ENCODE data around the gene IKZF4. TPM values are rescaled to one million over a fixed set of nuclear protein-coding genes. Genes with fewer than 3 reads are reported as not detected.
"Not testable (repeated sequence)": the region's sequence is repeated elsewhere in the genome, so short reads cannot be mapped to it uniquely, and the experiment has no call there.

The IKZF4 gene
- total RNA-seq, 2 experiments from 2014 or later: 2.5 to 5.0 TPM

- POLR2A ChIA-PET: interaction anchor here (0.6 to 2.9 kb wide), 11 partner anchors 10 to 252 kb away, joined by 3 to 22 read pairs (median 4); partner anchors contain the start of genes RAB5B and SMARCC2
- peaks cover 5 to 12% of the 10 kb centered on the region in 2 experiments for H3K27me3 ChIP-seq (ENCODE audit: control insufficient read depth in 1 of 2, insufficient read depth in 2 of 2, low read length in 2 of 2)
- peaks cover 17% of the 10 kb centered on the region for H3K4me1 ChIP-seq (ENCODE audit: insufficient read depth, low read length)
- Mint-ChIP-seq H3K9me3 (no peaks in the 10 kb centered on the region), H3K4me3 (peak within 1 kb of the TSS; percentile 51), H3K27me3 (peaks cover 20% of the 10 kb centered on the region), H3K27ac (no peak within 1 kb of the TSS), H3K4me1 (ENCODE audit: low read depth) (peaks cover 23% of the 10 kb centered on the region), H3K36me3 (ENCODE audit: low read depth) (peaks cover 24% of the 10 kb centered on the region)
- H3K27ac ChIP-seq (ENCODE audit: low read depth in 1 of 2, low read length in 2 of 2): no peak within 1 kb of the TSS
- ATAC-seq (ENCODE audit: poor library complexity) (peak; percentile 33), DNase-seq (peak in 5 of 14 experiments; percentile 8 to 69 (median 48))
- intact Hi-C loops (cut with DNase I, micrococcal nuclease): loop anchor here (1.0 to 2.0 kb wide), 3 partner anchors 32 to 44 kb away; partner anchors contain the start of gene RPS26 (in 2 of the 2)
- peak within 1 kb of the TSS; percentile 43 for H3K4me3 ChIP-seq (ENCODE audit: low read length)
- H3K9me3 ChIP-seq (ENCODE audit: control insufficient read depth in 1 of 2, insufficient read depth in 1 of 2, low read length in 2 of 2): no peaks in the 10 kb centered on the region
- TF ChIP-seq, protein P1, sequence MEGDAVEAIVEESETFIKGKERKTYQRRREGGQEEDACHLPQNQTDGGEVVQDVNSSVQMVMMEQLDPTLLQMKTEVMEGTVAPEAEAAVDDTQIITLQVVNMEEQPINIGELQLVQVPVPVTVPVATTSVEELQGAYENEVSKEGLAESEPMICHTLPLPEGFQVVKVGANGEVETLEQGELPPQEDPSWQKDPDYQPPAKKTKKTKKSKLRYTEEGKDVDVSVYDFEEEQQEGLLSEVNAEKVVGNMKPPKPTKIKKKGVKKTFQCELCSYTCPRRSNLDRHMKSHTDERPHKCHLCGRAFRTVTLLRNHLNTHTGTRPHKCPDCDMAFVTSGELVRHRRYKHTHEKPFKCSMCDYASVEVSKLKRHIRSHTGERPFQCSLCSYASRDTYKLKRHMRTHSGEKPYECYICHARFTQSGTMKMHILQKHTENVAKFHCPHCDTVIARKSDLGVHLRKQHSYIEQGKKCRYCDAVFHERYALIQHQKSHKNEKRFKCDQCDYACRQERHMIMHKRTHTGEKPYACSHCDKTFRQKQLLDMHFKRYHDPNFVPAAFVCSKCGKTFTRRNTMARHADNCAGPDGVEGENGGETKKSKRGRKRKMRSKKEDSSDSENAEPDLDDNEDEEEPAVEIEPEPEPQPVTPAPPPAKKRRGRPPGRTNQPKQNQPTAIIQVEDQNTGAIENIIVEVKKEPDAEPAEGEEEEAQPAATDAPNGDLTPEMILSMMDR (IDR thresholded peaks at IDR 0.05): no peak
- peaks cover 29% of the 10 kb centered on the region for H3K36me3 ChIP-seq (ENCODE audit: insufficient read depth, low read length)
- CTCF ChIA-PET: interaction anchor here (1.0 to 2.5 kb wide), 17 partner anchors 10 to 258 kb away, joined by 3 to 20 read pairs (median 8); partner anchors contain the start of genes RAB5B, SMARCC2 and ZC3H10
Observed at GRCh38 chr12:55996715-55997534, 23.9 kb upstream of the IKZF4 start, which contains the start of gene SUOX. SUOX (plus strand) TSS chr12:55997276; CDS start chr12:56002222, 4,946 bp downstream.

DNA sequence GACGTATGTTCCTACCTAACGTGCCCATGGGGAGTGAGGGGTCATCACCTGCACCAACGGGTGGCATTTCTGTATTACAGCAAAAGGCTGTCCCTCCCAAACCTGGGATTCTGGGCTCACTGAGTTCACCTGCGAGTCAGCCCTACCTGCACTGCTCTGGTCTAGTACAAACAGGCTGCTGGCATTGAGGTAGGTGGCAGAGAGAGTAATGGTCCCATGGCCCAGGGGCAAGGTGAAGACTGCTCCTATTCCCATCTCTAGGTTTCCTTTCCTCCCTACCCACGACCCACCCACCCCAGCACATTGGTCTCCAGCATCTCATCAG is 23.3 kb upstream of the IKZF4 start:
- H3K27ac Mint-ChIP-seq: no peak overlapping the region

GRCh38 chr12:55999522-55999921 is 21.3 kb upstream of the IKZF4 start:
- Mint-ChIP-seq H3K4me1 (ENCODE audit: low read depth) (peaks cover 23% of the 10 kb centered on the region), H3K27me3 (peaks cover 20% of the 10 kb centered on the region)
- intact Hi-C loops (cut with DNase I, micrococcal nuclease); H3K4me3 Mint-ChIP-seq; ATAC-seq (ENCODE audit: poor library complexity); H3K4me3 ChIP-seq (ENCODE audit: low read length); H3K9me3 ChIP-seq (ENCODE audit: control insufficient read depth in 1 of 2, insufficient read depth in 1 of 2, low read length in 2 of 2); H3K27ac ChIP-seq (ENCODE audit: low read depth in 1 of 2, low read length in 2 of 2); H3K9me3 Mint-ChIP-seq; H3K36me3 Mint-ChIP-seq (ENCODE audit: low read depth); H3K27ac Mint-ChIP-seq; H3K36me3 ChIP-seq (ENCODE audit: insufficient read depth, low read length): not testable (repeated sequence)
- DNase-seq: peak in 1 of 14 experiments; percentile 14
- Histone ChIP-seq H3K27me3 (ENCODE audit: control insufficient read depth in 1 of 2, insufficient read depth in 2 of 2, low read length in 2 of 2) (peaks cover 5 to 12% of the 10 kb centered on the region in 2 experiments), H3K4me1 (ENCODE audit: insufficient read depth, low read length) (peaks cover 17% of the 10 kb centered on the region)
- CTCF ChIA-PET: interaction anchor here (0.6 to 1.5 kb wide), 3 partner anchors 29 to 45 kb away, joined by 3 to 4 read pairs (median 3); no protein-coding TSS in a partner anchor
- POLR2A ChIA-PET: interaction anchor here (1.2 kb wide), 1 partner anchor 105 kb away, joined by 3 read pairs; the partner anchor contains the start of gene PA2G4

More for the DNA sequence above, 23.3 kb upstream of the IKZF4 start:
- Mint-ChIP-seq H3K27me3 (peaks cover 20% of the 10 kb centered on the region), H3K4me1 (ENCODE audit: low read depth) (peaks cover 23% of the 10 kb centered on the region), H3K4me3 (peak overlapping the region; percentile 51), H3K9me3 (no peaks in the 10 kb centered on the region), H3K36me3 (ENCODE audit: low read depth) (peaks cover 18% of the 10 kb centered on the region)
- intact Hi-C loops (cut with DNase I, micrococcal nuclease): loop anchor here in 1 of 2 experiments (2.0 kb wide), 1 partner anchor 43 kb away; the partner anchor contains the start of gene RPS26
- no peak overlapping the region for H3K27ac ChIP-seq (ENCODE audit: low read depth in 1 of 2, low read length in 2 of 2)
- no peaks in the 10 kb centered on the region for H3K9me3 ChIP-seq (ENCODE audit: control insufficient read depth in 1 of 2, insufficient read depth in 1 of 2, low read length in 2 of 2)
- peak overlapping the region; percentile 43 for H3K4me3 ChIP-seq (ENCODE audit: low read length)
- ATAC-seq (ENCODE audit: poor library complexity) (peak; percentile 35), DNase-seq (peak in 1 of 14 experiments; percentile 11)
- H3K27me3 ChIP-seq (ENCODE audit: control insufficient read depth in 1 of 2, insufficient read depth in 2 of 2, low read length in 2 of 2): peaks cover 5 to 12% of the 10 kb centered on the region in 2 experiments
- peaks cover 17% of the 10 kb centered on the region for H3K4me1 ChIP-seq (ENCODE audit: insufficient read depth, low read length)
- TF ChIP-seq, protein P1 (IDR thresholded peaks at IDR 0.05): no peak
- ChIA-PET POLR2A (interaction anchor here (0.6 to 2.9 kb wide), 4 partner anchors 9 to 93 kb away, joined by 3 to 22 read pairs (median 12); partner anchors contain the start of gene RAB5B), CTCF (interaction anchor here (1.9 to 2.5 kb wide), 2 partner anchors 46 to 122 kb away, joined by 8 to 15 read pairs; partner anchors contain the start of gene ZC3H10)
- H3K36me3 ChIP-seq (ENCODE audit: insufficient read depth, low read length): peaks cover 23% of the 10 kb centered on the region

- H3K36me3 ChIP-seq (ENCODE audit: insufficient read depth, low read length); ATAC-seq (ENCODE audit: poor library complexity); H3K9me3 ChIP-seq (ENCODE audit: control insufficient read depth in 1 of 2, insufficient read depth in 1 of 2, low read length in 2 of 2); H3K9me3 Mint-ChIP-seq; H3K4me3 ChIP-seq (ENCODE audit: low read length); intact Hi-C loops (cut with DNase I, micrococcal nuclease); H3K27ac ChIP-seq (ENCODE audit: low read depth in 1 of 2, low read length in 2 of 2); H3K27ac Mint-ChIP-seq; H3K36me3 Mint-ChIP-seq (ENCODE audit: low read depth); H3K4me3 Mint-ChIP-seq; DNase-seq: not testable (repeated sequence)
- ChIA-PET POLR2A (interaction anchor here (1.2 kb wide), 1 partner anchor 104 kb away, joined by 3 read pairs; the partner anchor contains the start of gene PA2G4), CTCF (interaction anchor here (0.6 to 0.9 kb wide), 2 partner anchors 29 kb away, joined by 3 to 4 read pairs; no protein-coding TSS in a partner anchor)
- Histone ChIP-seq H3K4me1 (ENCODE audit: insufficient read depth, low read length) (peaks cover 17% of the 10 kb centered on the region), H3K27me3 (ENCODE audit: control insufficient read depth in 1 of 2, insufficient read depth in 2 of 2, low read length in 2 of 2) (peaks cover 5 to 12% of the 10 kb centered on the region in 2 experiments)
- Mint-ChIP-seq H3K4me1 (ENCODE audit: low read depth) (peaks cover 25% of the 10 kb centered on the region), H3K27me3 (peaks cover 20% of the 10 kb centered on the region)
Observed at GRCh38 chr12:55999999-56000540, 20.8 kb upstream of the IKZF4 start.

All from CD4-positive, alpha-beta T cell (primary cell).